ENCODE measurements around the gene CHST15. TPM values are rescaled to one million over a fixed set of nuclear protein-coding genes. Genes with fewer than 3 reads are reported as not detected.
A peak's percentile ranks its signal among the peaks of the same experiment; 100 is the strongest.

The CHST15 gene
- total and polyA plus RNA-seq, 11 donors, result 0.88 to 27.1 (median 4.1) TPM

DNA sequence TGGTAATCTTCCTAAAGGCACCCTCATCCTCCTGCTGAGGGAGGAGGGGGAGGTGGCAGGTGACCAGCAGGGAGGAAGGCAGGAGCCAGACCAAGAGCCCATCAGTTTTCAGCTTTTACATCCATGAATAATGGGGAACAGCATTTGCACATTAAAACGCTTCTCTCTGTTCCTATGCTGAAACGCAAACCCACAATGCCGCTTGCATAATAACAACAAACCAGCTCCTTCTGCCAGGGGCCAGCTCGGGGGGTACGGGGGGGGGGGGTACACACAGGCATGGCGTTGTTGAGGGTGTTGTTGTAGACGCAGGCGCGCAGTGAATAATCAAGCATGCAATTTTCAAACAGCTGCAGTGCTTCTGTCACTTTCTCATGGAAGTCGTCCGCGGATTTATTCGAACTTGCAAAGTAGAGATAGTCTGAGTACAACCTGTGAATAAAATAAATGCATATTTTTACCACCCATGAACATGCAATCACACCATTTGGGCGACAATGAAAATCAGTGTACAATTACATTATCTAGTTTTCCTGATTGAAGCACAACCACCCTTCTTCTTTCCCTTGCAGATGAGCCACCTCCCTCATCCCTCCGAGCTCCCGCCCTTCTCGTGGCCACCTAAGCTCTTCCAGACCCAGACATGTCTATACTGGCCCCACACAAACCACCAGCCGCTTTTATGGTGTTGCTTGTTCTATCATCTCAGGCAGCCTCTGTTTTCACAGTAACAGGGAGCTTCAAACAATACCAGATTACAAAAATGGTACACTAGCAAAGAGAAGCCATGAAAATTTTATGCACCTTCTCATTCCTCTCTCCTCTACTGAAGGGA is 72.2 kb downstream of the CHST15 start:
- WGBS, 4 donors, result 51 to 65% (median 58%) methylated on average over 18 of the region's 18 CpGs
- H3K4me3 ChIP-seq, result no peak overlapping the region
- H3K9me3 ChIP-seq, result no peaks in the 10 kb centered on the region
- peaks cover 0 to 3% (median 0%) of the 10 kb centered on the region in 12 donors for H3K4me1 ChIP-seq
- ATAC-seq (no peak), DNase-seq (peak in 2 of 5 donors; percentile 6 to 8)
- intact Hi-C loops (cut with DNase I), result loop anchor here in 3 of 10 donors (10.0 kb wide), 2 partner anchors 244 to 364 kb away; no protein-coding TSS in a partner anchor
- TF ChIP-seq CTCF (IDR thresholded peaks at IDR 0.05), result no peak
- no peak for TF ChIP-seq POLR2A (IDR thresholded peaks at IDR 0.05)
- peaks cover 0 to 22% (median 0%) of the 10 kb centered on the region in 9 donors for H3K27me3 ChIP-seq
- peaks cover 0 to 32% (median 2%) of the 10 kb centered on the region in 9 donors for H3K36me3 ChIP-seq
- no peak overlapping the region for H3K27ac ChIP-seq

- H3K27me3 ChIP-seq, result peaks cover 0 to 19% (median 0%) of the 10 kb centered on the region in 9 donors
- H3K4me1 ChIP-seq, result peaks cover 0 to under 1% (median 0%) of the 10 kb centered on the region in 12 donors
- DNase-seq, result peak in 2 of 5 donors; percentile 12 to 21
These were observed 73.3 kb downstream of the CHST15 start for GRCh38 chr10:124019886-124020797.

DNA sequence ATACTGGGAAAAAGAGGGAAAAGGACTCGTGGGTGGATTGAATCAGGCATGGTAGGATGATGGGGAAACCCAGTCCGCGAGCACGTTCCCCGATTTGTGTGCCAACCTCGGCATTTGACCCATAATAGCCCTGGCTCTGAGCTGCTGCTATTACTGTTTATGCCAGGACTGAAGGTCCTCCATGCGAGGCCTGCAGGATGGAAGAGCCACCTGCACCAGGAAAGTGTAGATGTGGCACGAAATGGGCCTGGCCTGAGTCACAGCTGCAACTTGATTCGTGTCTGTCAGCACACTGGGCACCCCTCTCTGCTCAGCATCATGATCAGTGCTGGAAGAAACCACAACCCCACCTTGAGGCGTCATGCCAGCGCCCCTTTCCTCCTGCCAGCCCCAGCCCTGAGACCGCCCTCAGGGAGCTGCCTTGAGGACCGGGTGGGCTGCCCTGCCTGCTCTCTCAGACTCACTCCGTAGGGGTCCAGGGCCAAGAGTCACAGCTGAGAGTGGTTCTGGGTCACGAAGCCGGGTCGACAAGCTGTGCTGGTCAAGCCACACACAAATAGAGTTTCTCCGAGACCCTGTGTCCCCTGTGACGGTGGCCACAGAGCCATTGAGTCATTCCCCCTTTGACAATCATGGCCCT is 74.4 kb downstream of the CHST15 start:
- Histone ChIP-seq H3K9me3 (peaks cover 0 to 1% (median 0%) of the 10 kb centered on the region in 12 donors), H3K36me3 (peaks cover 0 to 32% (median 2%) of the 10 kb centered on the region in 9 donors), H3K4me1 (peaks cover 0 to 9% (median 0%) of the 10 kb centered on the region in 12 donors), H3K4me3 (no peak overlapping the region), H3K27ac (no peak overlapping the region), H3K27me3 (peaks cover 0 to 12% (median 0%) of the 10 kb centered on the region in 9 donors)
- peak in 2 of 5 donors; percentile 3 to 29 for DNase-seq
- TF ChIP-seq POLR2A (IDR thresholded peaks at IDR 0.05), result no peak
- no peak for TF ChIP-seq CTCF (IDR thresholded peaks at IDR 0.05)
- no peak for ATAC-seq
- intact Hi-C loops (cut with DNase I), result no loop called here
- whole genome bisulfite sequencing, 4 donors, result 88 to 91% (median 90%) methylated on average over 18 to 19 of the region's 19 CpGs

More at GRCh38 chr10:124019886-124020797, 73.3 kb downstream of the CHST15 start:
- 68 to 78% (median 73%) methylated on average over 10 to 13 of the region's 13 CpGs for WGBS, 4 donors
- TF ChIP-seq POLR2A (IDR thresholded peaks at IDR 0.05), result no peak
- TF ChIP-seq CTCF (IDR thresholded peaks at IDR 0.05), result no peak
- Histone ChIP-seq H3K36me3 (peaks cover 0 to 32% (median 2%) of the 10 kb centered on the region in 9 donors), H3K27ac (no peak overlapping the region), H3K9me3 (no peaks in the 10 kb centered on the region), H3K4me3 (no peak overlapping the region)
- intact Hi-C loops (cut with DNase I), result loop anchor here in 3 of 10 donors (10.0 kb wide), 2 partner anchors 245 to 365 kb away; no protein-coding TSS in a partner anchor
- ATAC-seq, result no peak
